K562 (cell line): ENCODE data around the gene SERPINB4.

Experiments
- CBX2 ChIP-seq: fragments of 200-600 bp; sonication (generic); IDR thresholded peaks from one replicate; pipeline ENCODE4 v1.6.1; 2012; ENCODE audit warnings: mild to moderate bottlenecking, low read length, inconsistent platforms; ENCODE audit not compliant: insufficient read depth, poor library complexity, severe bottlenecking
- GTF2F1 ChIP-seq: IDR thresholded peaks from 2 replicates; pipeline ENCODE4 v1.6.1; 2011; ENCODE audit warnings: low read depth, low read length, improper control_type of control experiment
- TFAM ChIP-seq: fragments of 250-450 bp; sonication (Bioruptor Pico); conservative IDR thresholded peaks from 2 replicates; pipeline ENCODE4 v1.5.0; 2021; ENCODE audit warnings: mild to moderate bottlenecking, moderate library complexity
- ZNF75A ChIP-seq: fragments of 450-650 bp; formaldehyde crosslinking; IDR thresholded peaks from 2 replicates; pipeline ENCODE4 v1.4.0; 2020; ENCODE audit warnings: mild to moderate bottlenecking
- TF ChIP-seq, protein P1 (sequence below): fragments of 450-650 bp; IDR thresholded peaks from 2 replicates; pipeline ENCODE4 v1.6.1; 2016; ENCODE audit warnings: mild to moderate bottlenecking
- TF ChIP-seq, protein P2 (sequence below): fragments of 250-450 bp; sonication (Bioruptor Pico); IDR thresholded peaks from 2 replicates; pipeline ENCODE4 v1.8.0; 2021; ENCODE audit warnings: moderate library complexity, mild to moderate bottlenecking, inconsistent platforms

DNA sequence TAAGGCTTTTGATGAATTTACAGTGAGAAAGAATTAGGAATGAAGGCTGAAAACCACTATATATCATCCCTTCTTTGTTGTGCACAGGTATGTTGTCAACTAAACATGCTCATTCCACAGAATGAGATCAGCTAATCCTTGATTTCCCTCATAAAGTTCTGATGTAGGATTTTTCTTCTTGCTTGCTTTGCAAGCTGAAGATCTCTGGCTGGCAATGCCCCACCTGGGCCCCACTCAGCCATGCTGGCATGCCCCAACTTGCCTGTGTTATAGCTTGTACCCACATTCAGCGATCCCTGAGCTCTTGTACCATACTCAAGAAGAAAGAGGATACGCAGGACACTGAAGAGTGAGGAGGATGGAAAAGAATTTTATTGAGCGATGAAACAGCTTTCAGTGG is 40.7 kb upstream of the SERPINB4 start:
- TF ChIP-seq, protein P1, sequence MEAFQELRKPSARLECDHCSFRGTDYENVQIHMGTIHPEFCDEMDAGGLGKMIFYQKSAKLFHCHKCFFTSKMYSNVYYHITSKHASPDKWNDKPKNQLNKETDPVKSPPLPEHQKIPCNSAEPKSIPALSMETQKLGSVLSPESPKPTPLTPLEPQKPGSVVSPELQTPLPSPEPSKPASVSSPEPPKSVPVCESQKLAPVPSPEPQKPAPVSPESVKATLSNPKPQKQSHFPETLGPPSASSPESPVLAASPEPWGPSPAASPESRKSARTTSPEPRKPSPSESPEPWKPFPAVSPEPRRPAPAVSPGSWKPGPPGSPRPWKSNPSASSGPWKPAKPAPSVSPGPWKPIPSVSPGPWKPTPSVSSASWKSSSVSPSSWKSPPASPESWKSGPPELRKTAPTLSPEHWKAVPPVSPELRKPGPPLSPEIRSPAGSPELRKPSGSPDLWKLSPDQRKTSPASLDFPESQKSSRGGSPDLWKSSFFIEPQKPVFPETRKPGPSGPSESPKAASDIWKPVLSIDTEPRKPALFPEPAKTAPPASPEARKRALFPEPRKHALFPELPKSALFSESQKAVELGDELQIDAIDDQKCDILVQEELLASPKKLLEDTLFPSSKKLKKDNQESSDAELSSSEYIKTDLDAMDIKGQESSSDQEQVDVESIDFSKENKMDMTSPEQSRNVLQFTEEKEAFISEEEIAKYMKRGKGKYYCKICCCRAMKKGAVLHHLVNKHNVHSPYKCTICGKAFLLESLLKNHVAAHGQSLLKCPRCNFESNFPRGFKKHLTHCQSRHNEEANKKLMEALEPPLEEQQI, result no peak
- TF ChIP-seq GTF2F1 (no peak), TFAM (CRISPR knock-in tag) (no peak), CBX2 (no peak), ZNF75A (CRISPR knock-in tag) (no peak)
- TF ChIP-seq, protein P2, sequence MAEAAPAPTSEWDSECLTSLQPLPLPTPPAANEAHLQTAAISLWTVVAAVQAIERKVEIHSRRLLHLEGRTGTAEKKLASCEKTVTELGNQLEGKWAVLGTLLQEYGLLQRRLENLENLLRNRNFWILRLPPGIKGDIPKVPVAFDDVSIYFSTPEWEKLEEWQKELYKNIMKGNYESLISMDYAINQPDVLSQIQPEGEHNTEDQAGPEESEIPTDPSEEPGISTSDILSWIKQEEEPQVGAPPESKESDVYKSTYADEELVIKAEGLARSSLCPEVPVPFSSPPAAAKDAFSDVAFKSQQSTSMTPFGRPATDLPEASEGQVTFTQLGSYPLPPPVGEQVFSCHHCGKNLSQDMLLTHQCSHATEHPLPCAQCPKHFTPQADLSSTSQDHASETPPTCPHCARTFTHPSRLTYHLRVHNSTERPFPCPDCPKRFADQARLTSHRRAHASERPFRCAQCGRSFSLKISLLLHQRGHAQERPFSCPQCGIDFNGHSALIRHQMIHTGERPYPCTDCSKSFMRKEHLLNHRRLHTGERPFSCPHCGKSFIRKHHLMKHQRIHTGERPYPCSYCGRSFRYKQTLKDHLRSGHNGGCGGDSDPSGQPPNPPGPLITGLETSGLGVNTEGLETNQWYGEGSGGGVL (CRISPR knock-in tag), result no peak
